Endothelial cell of umbilical vein (primary cell): ENCODE results near the gene BNC1. TPM values are rescaled to one million over a fixed set of nuclear protein-coding genes. Genes with fewer than 3 reads are reported as not detected.

Experiments
- BruUV-seq: library from RNA; stranded (reverse); fragments of 400-500 nt; replicated peaks from 2 replicates; lab custom pipeline; 2021; lab: Mats Ljungman, UMichigan
- CTCF ChIA-PET: fragments of 300-600, 350-600 bp; sonication (Branson Sonifier 250); formaldehyde crosslinking; loops from one replicate; lab custom pipeline; 2021; ENCODE audit warnings: antibody characterized with exemption, inconsistent platforms; lab: Charles Lee
- POLR2A ChIA-PET: fragments of 300-600, 350-600 bp; sonication (Branson Sonifier 250); formaldehyde crosslinking; loops from one replicate; lab custom pipeline; 2021; ENCODE audit warnings: antibody characterized with exemption, inconsistent platforms; lab: Charles Lee
- DNase-seq: peaks from one replicate; pipeline ENCODE4 v3.0.0-alpha.2; 2011; ENCODE audit warnings: low read depth, low spot score
- FAIRE-seq: peaks from 2 replicates; lab custom pipeline; 2011; peaks lifted over from hg19 to GRCh38; lab: Jason Lieb, UNC
- H2AFZ ChIP-seq: 2 replicates; pipeline ENCODE4 v1.6.0; 2012; ENCODE audit warnings: low read depth, low read length, control low read depth, inconsistent platforms
- H3K27ac ChIP-seq: 2 replicates; pipeline ENCODE4 v1.5.1; 2011; ENCODE audit warnings: low read depth, mild to moderate bottlenecking, control low read depth, low read length, moderate library complexity; ENCODE audit not compliant: insufficient read depth
- H3K27me3 ChIP-seq, 2 experiments: 2 replicates each; pipeline versions ENCODE4 v1.6.0 to v1.6.1; 2011; ENCODE audit warnings: low read length in 2 of 2, mixed read lengths in 1 of 2; ENCODE audit not compliant: control insufficient read depth in 2 of 2, insufficient read depth in 2 of 2
- H3K36me3 ChIP-seq, 2 experiments: 2 replicates in 1 of 2; 3 replicates in 1 of 2; pipeline ENCODE4 v1.5.1; 2011; ENCODE audit warnings: low read length in 2 of 2, mild to moderate bottlenecking in 1 of 2, moderate library complexity in 1 of 2; ENCODE audit not compliant: control insufficient read depth in 2 of 2, insufficient read depth in 2 of 2; ENCODE audit errors: extremely low read depth in 1 of 2
- H3K4me1 ChIP-seq: 3 replicates; pipeline ENCODE4 v1.5.1; 2011; ENCODE audit warnings: mild to moderate bottlenecking, low read length; ENCODE audit not compliant: control insufficient read depth, insufficient read depth; ENCODE audit errors: extremely low read depth
- H3K4me2 ChIP-seq: 2 replicates; pipeline ENCODE4 v1.6.1; 2011; ENCODE audit warnings: low read length, control low read depth, mixed read lengths; ENCODE audit not compliant: insufficient read depth
- H3K4me3 ChIP-seq, 3 experiments: fragments of 200-600 bp in 1 of 3; sonication (generic), shearing (Covaris generic) in 1 of 3; replicated peaks in 1 of 3; 2 replicates each; pipeline ENCODE4 v1.5.1; 2011 to 2016; ENCODE audit warnings: control low read depth in 3 of 3, low read length in 3 of 3, mild to moderate bottlenecking in 2 of 3, inconsistent platforms in 1 of 3, low read depth in 1 of 3, moderate library complexity in 1 of 3; ENCODE audit not compliant: insufficient read depth in 1 of 3
- H3K79me2 ChIP-seq: 2 replicates; pipeline ENCODE4 v1.6.0; 2012; ENCODE audit warnings: low read length, inconsistent platforms; ENCODE audit not compliant: control insufficient read depth, insufficient read depth
- H3K9ac ChIP-seq: replicated peaks from 2 replicates; pipeline ENCODE3; 2011; ENCODE audit warnings: low read length, control low read depth; ENCODE audit not compliant: insufficient read depth; ENCODE audit errors: extremely low read depth
- H3K9me1 ChIP-seq: replicated peaks from 3 replicates; pipeline ENCODE4 v1.6.0; 2011; ENCODE audit warnings: mild to moderate bottlenecking, low read length; ENCODE audit not compliant: control insufficient read depth, insufficient read depth; ENCODE audit errors: extremely low read depth
- H3K9me3 ChIP-seq: replicated peaks from 2 replicates; pipeline ENCODE4 v1.5.1; 2012; ENCODE audit warnings: low read length, inconsistent platforms; ENCODE audit not compliant: control insufficient read depth, insufficient read depth
- H4K20me1 ChIP-seq: replicated peaks from 2 replicates; pipeline ENCODE3; 2011; ENCODE audit warnings: mild to moderate bottlenecking, low read length; ENCODE audit not compliant: control insufficient read depth, insufficient read depth; ENCODE audit errors: extremely low read depth
- EZH2 ChIP-seq: IDR thresholded peaks from 2 replicates; pipeline ENCODE4 v1.6.1; 2012; ENCODE audit warnings: borderline replicate concordance, low read depth, mild to moderate bottlenecking, moderate library complexity, low read length, inconsistent platforms; ENCODE audit not compliant: severe bottlenecking
- FOS ChIP-seq: IDR thresholded peaks from 2 replicates; pipeline ENCODE4 v1.6.1; 2011; ENCODE audit warnings: mild to moderate bottlenecking, low read length, moderate library complexity, borderline replicate concordance; ENCODE audit not compliant: insufficient read depth
- GATA2 ChIP-seq: IDR thresholded peaks from 2 replicates; pipeline ENCODE4 v1.7.0; 2011; ENCODE audit warnings: low read depth, mild to moderate bottlenecking, moderate library complexity, mixed read lengths, low read length; ENCODE audit not compliant: insufficient read length, insufficient read depth
- JUN ChIP-seq: IDR thresholded peaks from 2 replicates; pipeline ENCODE4 v1.6.1; 2011; ENCODE audit warnings: borderline replicate concordance, low read depth; ENCODE audit not compliant: insufficient read length, insufficient read depth
- MYC ChIP-seq: IDR thresholded peaks from one replicate; pipeline ENCODE4 v1.6.1; 2011; ENCODE audit warnings: mild to moderate bottlenecking, low read depth, low read length
- POLR2A ChIP-seq: IDR thresholded peaks from 2 replicates; pipeline ENCODE4 v1.6.1; 2012; ENCODE audit warnings: low read depth, mild to moderate bottlenecking, control low read depth, low read length
- dilution Hi-C: fragments of 300-500 bp; cut with MboI; formaldehyde crosslinking; loops from one replicate; pipeline ENCODE4 v1.15.0; 2019; ENCODE audit warnings: low sequenced_read_pairs; ENCODE audit not compliant: extremely low pct_ligation_motif_present
- intact Hi-C: fragments of 100-400 bp; cut with micrococcal nuclease; formaldehyde crosslinking; loops from one replicate; pipeline ENCODE4 v1.10.0; 2022
- polyA plus RNA-seq, 4 experiments: library from polyadenylated mRNA; depleted of rRNA in 3 of 4; stranded (reverse) in 3 of 4; unstranded in 1 of 4; fragments of >200 nt; gene quantifications; 2 replicates each; pipeline versions ENCODE4 v1.2.1 to v1.2.3, GENCODE V29; 2011 to 2012; ENCODE audit warnings: missing spikeins in 1 of 4
- total RNA-seq: library from RNA; stranded (reverse); gene quantifications from 2 replicates; pipeline ENCODE4 v1.2.3, GENCODE V29; 2021
- TF ChIP-seq, protein P1 (sequence below): IDR thresholded peaks from 2 replicates; pipeline ENCODE4 v1.6.1; 2011; ENCODE audit not compliant: insufficient read depth, insufficient read length
- TF ChIP-seq, protein P2 (sequence below), 2 donors: IDR thresholded peaks; 1 replicate in 1 of 2; 2 replicates in 1 of 2; pipeline ENCODE4 v1.5.1; 2011; ENCODE audit warnings: low read length in 2 of 2, mild to moderate bottlenecking in 2 of 2, moderate library complexity in 2 of 2, control low read depth in 1 of 2, inconsistent platforms in 1 of 2, low read depth in 1 of 2; ENCODE audit not compliant: insufficient read depth in 1 of 2; ENCODE audit errors: extremely low read depth in 1 of 2

BNC1 gene
- total and polyA plus RNA-seq, 2 donors (not counting 3 experiments of a cell fraction or from before 2014, with no cell fraction given): 3.4 to 3.9 TPM

DNA sequence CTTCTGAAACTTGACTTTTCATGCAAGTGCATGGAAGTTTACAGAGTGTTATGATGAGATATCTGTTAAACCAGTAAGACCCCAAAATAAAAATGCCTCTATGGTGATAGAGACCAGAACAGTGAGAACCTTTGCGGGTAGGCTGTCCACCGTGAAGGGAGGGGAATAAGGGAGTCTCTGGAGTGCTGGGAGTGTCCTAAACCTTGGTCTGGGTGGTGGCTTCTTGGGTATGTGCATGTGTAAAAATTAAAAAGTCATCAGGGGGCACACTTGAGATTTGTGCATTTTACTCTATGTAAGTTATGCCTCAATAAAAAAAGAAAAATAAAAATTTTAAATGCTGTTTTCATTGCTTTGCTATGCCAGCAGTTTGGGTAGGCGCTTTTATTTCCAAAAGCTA is 38.2 kb upstream of the BNC1 start:
- Histone ChIP-seq H3K36me3 (no peaks in the 10 kb centered on the region), H3K9me1 (no peaks in the 10 kb centered on the region), H3K9ac (no peak overlapping the region), H3K4me3 (no peak overlapping the region), H3K4me1 (no peaks in the 10 kb centered on the region), H2AFZ (no peak overlapping the region), H3K27ac (no peak overlapping the region), H3K4me2 (no peak overlapping the region), H3K9me3 (no peaks in the 10 kb centered on the region), H4K20me1 (no peaks in the 10 kb centered on the region), H3K27me3 (peaks cover 0 to 2% of the 10 kb centered on the region in 2 experiments), H3K79me2 (no peaks in the 10 kb centered on the region)
- intact Hi-C loops (no loop called here), dilution Hi-C loops (no loop called here)
- POLR2A ChIA-PET: no interaction called here
- CTCF ChIA-PET: interaction anchor here (2.0 kb wide), 1 partner anchor 74 kb away, joined by 6 read pairs; no protein-coding TSS in a partner anchor
- BruUV-seq: no TSS peak
- FAIRE-seq: no peak
- TF ChIP-seq GATA2 (no peak), MYC (no peak), POLR2A (no peak), EZH2 (no peak), JUN (no peak), FOS (no peak)
- TF ChIP-seq, protein P1, sequence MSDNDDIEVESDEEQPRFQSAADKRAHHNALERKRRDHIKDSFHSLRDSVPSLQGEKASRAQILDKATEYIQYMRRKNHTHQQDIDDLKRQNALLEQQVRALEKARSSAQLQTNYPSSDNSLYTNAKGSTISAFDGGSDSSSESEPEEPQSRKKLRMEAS: no peak
- TF ChIP-seq, protein P2, sequence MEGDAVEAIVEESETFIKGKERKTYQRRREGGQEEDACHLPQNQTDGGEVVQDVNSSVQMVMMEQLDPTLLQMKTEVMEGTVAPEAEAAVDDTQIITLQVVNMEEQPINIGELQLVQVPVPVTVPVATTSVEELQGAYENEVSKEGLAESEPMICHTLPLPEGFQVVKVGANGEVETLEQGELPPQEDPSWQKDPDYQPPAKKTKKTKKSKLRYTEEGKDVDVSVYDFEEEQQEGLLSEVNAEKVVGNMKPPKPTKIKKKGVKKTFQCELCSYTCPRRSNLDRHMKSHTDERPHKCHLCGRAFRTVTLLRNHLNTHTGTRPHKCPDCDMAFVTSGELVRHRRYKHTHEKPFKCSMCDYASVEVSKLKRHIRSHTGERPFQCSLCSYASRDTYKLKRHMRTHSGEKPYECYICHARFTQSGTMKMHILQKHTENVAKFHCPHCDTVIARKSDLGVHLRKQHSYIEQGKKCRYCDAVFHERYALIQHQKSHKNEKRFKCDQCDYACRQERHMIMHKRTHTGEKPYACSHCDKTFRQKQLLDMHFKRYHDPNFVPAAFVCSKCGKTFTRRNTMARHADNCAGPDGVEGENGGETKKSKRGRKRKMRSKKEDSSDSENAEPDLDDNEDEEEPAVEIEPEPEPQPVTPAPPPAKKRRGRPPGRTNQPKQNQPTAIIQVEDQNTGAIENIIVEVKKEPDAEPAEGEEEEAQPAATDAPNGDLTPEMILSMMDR (IDR thresholded peaks at IDR 0.05; ENCODE audit: extremely low read depth in 1 of 2, insufficient read depth in 1 of 2, low read depth in 1 of 2, low read length in 2 of 2): no peak
- no peak for DNase-seq
